Subcutaneous abdominal adipose tissue (tissue), 5 donors: Measurements from ENCODE around the gene UCP1.

Experiments
- H3K27ac ChIP-seq: one replicate; pipeline ENCODE4 v1.7.0; 2013; ENCODE audit warnings: low read depth, mild to moderate bottlenecking, inconsistent platforms, low read length, moderate library complexity
- H3K27me3 ChIP-seq, 5 donors: one replicate each; pipeline ENCODE4 v1.7.0; 2013; ENCODE audit warnings: low read length in 5 of 5, inconsistent platforms in 1 of 5; ENCODE audit not compliant: control insufficient read depth in 5 of 5, insufficient read depth in 4 of 5
- H3K36me3 ChIP-seq, 5 donors: one replicate each; pipeline ENCODE4 v1.7.0; 2013; ENCODE audit warnings: low read length in 5 of 5; ENCODE audit not compliant: control insufficient read depth in 5 of 5, insufficient read depth in 5 of 5
- H3K4me1 ChIP-seq, 5 donors: one replicate each; pipeline ENCODE4 v1.7.0; 2013; ENCODE audit warnings: low read length in 5 of 5, mild to moderate bottlenecking in 3 of 5, moderate library complexity in 1 of 5; ENCODE audit not compliant: control insufficient read depth in 5 of 5, insufficient read depth in 5 of 5
- H3K4me3 ChIP-seq, 5 donors: one replicate each; pipeline ENCODE4 v1.7.0; 2013; ENCODE audit warnings: low read length in 5 of 5, low read depth in 1 of 5
- H3K9ac ChIP-seq, 5 donors: one replicate each; pipeline ENCODE4 v1.7.0; 2013; ENCODE audit warnings: low read length in 5 of 5, mild to moderate bottlenecking in 4 of 5, moderate library complexity in 3 of 5
- H3K9me3 ChIP-seq, 5 donors: one replicate each; pipeline ENCODE4 v1.7.0; 2013; ENCODE audit warnings: low read length in 5 of 5; ENCODE audit not compliant: control insufficient read depth in 5 of 5
- donor health status: healthy.
- donor health status: healthy.
- donor health status: healthy.
- donor health status: healthy.
- donor health status: healthy.

The UCP1 gene, protein sequence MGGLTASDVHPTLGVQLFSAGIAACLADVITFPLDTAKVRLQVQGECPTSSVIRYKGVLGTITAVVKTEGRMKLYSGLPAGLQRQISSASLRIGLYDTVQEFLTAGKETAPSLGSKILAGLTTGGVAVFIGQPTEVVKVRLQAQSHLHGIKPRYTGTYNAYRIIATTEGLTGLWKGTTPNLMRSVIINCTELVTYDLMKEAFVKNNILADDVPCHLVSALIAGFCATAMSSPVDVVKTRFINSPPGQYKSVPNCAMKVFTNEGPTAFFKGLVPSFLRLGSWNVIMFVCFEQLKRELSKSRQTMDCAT

DNA sequence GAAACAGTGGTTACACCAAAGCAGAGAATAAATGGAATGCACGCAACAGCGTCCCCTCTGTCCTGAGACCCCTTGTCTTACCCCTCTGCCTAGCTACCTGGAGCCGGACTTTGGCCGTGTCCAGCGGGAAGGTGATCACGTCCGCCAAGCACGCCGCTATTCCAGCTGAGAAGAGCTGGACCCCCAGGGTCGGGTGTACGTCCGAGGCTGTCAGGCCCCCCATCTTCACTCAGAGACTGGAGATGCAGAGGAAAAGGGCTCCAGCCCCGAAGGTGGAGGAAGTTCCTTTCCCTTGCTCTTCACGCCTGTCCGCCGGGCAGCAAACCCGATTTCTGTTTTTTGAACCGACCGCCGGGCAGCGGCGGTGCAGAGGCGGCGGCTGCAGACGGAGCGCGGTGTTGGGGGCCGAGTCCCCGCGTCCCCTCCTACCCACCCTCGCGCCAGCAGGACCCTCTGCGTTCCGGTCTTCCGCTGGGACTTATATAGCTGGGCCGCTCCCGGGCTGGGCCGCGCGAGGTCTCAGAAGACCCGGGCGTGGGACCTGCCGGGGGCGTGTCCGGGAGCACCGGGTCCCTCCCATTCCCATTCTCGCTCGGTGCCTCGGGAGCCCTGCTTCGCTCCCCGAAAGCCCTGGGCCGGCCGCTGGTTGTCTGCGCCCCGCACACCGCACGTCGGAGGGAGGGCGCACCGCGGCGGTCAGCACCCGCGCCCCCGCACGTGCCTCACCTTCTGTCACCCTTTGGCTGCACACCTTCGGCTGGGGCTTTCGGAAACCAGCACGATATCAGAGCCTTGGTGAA is at the start of gene UCP1:
Gene UCP1, minus strand, starts transcription at position 455 of the 800 bp plus-strand sequence. Its CDS starts 232 bp downstream, at position 223.
- H3K4me1 ChIP-seq: peaks cover 0 to 25% (median 20%) of the 10 kb centered on the region in 5 donors
- peak within 1 kb of the TSS; percentile 55 to 67 (median 66) for H3K4me3 ChIP-seq
- H3K27me3 ChIP-seq: peaks cover 9 to 33% (median 22%) of the 10 kb centered on the region in 5 donors
- H3K9ac ChIP-seq: peak within 1 kb of the TSS in 2 of 5 donors; percentile 15 to 59
- H3K27ac ChIP-seq: no peak within 1 kb of the TSS
- H3K9me3 ChIP-seq: peaks cover 0 to 13% (median 9%) of the 10 kb centered on the region in 5 donors
- H3K36me3 ChIP-seq: no peaks in the 10 kb centered on the region

DNA sequence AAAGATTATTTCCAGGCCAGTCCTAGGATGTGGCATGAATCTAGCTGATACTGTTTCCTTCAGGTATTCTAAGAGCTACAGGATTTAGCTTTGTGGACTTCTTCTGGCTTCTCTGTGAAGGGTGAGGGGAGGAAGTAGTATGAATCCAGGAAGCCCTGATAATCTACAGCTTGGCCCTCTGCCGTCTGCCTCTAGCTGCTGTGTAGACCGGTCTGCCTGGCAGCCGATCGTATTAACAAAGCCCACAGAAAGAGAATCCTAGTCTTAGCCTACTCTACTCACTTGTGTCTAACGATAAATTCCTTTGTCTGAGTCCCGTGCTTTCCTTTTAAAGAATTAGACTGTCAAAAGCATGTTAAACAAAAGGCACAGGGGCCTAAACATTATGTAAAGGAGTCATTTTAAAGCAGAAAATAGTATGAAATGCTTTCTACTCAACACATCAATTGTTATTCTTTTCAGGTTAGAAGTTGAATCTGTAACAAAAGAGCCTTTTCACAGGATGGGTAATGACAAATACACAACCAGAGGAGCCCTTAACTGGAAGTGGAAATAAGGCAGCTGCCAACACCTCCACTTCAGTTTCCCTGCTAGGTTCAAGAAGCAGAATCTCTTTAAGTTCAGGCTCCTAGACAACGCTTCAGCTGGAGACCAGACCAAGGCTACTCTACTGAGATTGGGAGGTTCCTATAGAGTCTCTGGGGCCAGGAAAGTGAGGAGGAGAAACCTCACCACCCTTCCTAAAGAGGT is 48.9 kb upstream of the UCP1 start:
- no peaks in the 10 kb centered on the region for H3K4me1 ChIP-seq
- H3K36me3 ChIP-seq: peaks cover 7 to 15% (median 10%) of the 10 kb centered on the region in 5 donors
- H3K4me3 ChIP-seq: no peak overlapping the region

DNA sequence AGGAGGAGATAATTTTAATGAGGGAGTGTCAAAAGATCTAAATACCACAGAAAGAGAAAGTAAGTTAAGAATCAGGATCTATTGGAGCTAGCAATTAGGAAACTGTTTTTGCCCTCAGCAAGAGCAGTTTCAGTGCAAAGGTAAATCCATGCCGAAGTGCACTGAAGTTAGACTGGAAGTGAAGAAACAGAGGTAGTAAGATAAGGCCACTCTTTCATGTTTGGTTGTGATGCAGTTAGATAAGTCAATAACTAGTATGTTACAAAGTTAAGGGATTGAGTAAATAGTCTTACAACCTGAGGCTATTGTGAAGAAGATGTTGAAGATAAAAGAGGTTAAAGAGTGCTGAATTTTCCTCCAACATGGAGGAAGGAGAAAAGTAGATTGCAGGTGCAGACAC is 46.7 kb upstream of the UCP1 start:
- Histone ChIP-seq H3K9me3 (no peaks in the 10 kb centered on the region), H3K36me3 (peaks cover 0 to 11% (median 0%) of the 10 kb centered on the region in 5 donors), H3K4me1 (no peaks in the 10 kb centered on the region), H3K9ac (no peak overlapping the region), H3K27me3 (no peaks in the 10 kb centered on the region), H3K4me3 (no peak overlapping the region), H3K27ac (no peak overlapping the region)

More for the DNA sequence above, 48.9 kb upstream of the UCP1 start:
- no peak overlapping the region for H3K9ac ChIP-seq
- H3K27ac ChIP-seq: no peak overlapping the region
- H3K9me3 ChIP-seq: no peaks in the 10 kb centered on the region
- no peaks in the 10 kb centered on the region for H3K27me3 ChIP-seq

DNA sequence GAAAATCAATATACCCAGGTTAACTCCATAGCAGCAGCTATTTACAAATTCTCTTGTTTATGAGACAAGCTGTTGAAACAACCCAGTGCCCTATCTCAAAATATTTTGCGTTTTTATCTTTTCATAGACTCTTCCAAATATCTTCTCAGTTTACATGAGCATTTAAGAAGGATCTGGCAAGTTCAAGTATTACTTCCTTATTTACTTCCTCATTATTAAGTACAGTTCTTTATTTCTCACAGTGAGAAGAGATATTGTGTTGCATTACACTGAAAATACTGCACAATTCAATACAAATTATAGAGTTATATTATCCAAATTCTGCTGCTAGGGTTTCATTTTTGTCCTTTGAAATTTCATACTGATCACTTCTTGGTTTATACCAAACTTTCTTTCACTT is 43.6 kb upstream of the UCP1 start:
- Histone ChIP-seq H3K9ac (no peak overlapping the region), H3K27me3 (no peaks in the 10 kb centered on the region), H3K4me1 (peaks cover 0 to 6% (median 5%) of the 10 kb centered on the region in 5 donors), H3K36me3 (no peaks in the 10 kb centered on the region), H3K27ac (no peak overlapping the region), H3K9me3 (no peaks in the 10 kb centered on the region), H3K4me3 (no peak overlapping the region)

DNA sequence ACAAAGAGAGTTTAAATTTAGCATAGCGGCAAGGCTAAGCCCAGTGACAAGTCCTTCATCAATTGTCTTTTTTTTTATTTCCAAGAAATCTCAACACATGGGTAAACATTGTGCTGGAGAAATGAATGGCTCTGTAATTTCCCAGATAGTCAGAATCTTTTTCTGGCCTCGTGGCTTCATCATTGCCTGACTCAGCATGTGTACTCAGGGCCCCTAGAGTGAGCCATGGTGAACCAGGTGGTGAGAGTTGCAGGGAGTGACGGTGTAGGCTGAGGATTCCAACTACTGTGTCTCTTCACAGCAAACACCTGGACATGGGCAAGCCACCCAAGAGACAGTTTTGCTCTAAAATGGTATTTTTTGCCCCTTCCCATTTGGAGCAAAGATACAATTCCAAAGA is 43.1 kb upstream of the UCP1 start:
- Histone ChIP-seq H3K27ac (no peak overlapping the region), H3K36me3 (no peaks in the 10 kb centered on the region), H3K4me1 (peaks cover 0 to 6% (median 5%) of the 10 kb centered on the region in 5 donors), H3K27me3 (no peaks in the 10 kb centered on the region), H3K9ac (no peak overlapping the region), H3K9me3 (no peaks in the 10 kb centered on the region), H3K4me3 (no peak overlapping the region)

DNA sequence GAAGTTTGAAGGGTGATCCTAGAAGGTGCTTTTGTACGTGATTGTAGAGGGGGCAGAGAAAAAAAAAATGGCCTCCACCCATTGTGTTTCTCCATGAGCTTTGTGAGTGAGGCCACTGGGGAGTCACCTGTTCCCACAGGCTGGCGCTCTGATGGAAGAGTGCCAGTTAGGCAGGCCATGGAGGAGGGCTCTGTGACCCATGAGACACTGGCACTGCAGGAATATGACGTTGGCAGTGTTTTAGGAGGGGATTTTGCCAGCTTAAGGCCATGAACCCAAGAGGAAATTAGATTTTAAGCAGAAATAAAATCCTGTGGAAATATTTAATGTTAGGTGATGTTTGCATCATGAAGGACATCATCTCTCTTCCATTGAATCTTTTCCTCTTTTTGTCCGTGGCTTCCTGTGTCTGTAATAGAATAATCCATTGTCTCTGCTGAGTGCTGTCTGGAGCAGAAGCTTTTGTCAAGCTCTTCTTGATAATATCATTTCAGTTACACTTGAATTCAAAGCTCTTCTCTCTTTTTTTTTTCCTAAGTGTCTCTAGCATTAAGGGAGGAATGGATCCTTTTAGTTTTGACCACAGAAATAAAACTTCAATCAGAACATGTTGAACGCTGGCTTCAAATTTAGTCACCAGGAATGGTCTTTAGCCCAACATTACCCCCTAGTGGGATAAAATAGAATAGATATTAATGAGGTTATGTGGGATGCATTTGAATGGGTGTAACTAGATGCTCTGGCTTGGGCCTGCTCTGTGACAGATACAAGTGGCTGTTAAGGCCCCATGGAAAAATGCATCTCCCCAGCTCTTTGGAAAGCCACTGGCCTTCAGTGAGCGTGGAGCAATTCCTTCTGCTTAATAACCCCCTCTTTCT is 41.0 kb upstream of the UCP1 start:
- Histone ChIP-seq H3K4me3 (peak overlapping the region in 1 of 5 donors; percentile 6), H3K9ac (peak overlapping the region in 1 of 5 donors; percentile 17), H3K27ac (no peak overlapping the region), H3K9me3 (no peaks in the 10 kb centered on the region), H3K36me3 (no peaks in the 10 kb centered on the region), H3K27me3 (no peaks in the 10 kb centered on the region), H3K4me1 (peaks cover 0 to 6% (median 5%) of the 10 kb centered on the region in 5 donors)

DNA sequence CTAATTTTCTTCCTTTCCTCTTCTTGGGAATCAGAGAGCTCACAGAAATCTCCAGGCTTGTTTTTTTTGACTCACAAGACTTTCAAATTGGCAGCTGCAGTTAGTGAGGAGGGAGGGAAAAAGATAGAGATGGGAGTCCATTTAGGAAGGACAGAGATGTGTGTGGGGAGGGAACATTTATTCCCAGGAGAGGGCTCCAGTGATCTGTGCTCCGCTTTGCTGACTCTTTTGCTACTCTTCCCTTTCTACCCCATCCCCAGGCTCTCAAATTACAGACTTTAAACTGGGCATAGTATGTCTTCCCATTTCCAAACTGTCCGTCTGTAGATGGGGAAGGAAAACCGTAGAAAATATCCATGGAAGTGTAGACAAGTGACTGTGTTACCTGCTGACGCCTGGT is 39.1 kb upstream of the UCP1 start:
- Histone ChIP-seq H3K4me1 (peaks cover 0 to 11% (median 5%) of the 10 kb centered on the region in 5 donors), H3K27me3 (no peaks in the 10 kb centered on the region), H3K9ac (no peak overlapping the region), H3K27ac (no peak overlapping the region), H3K36me3 (no peaks in the 10 kb centered on the region), H3K9me3 (no peaks in the 10 kb centered on the region), H3K4me3 (no peak overlapping the region)

DNA sequence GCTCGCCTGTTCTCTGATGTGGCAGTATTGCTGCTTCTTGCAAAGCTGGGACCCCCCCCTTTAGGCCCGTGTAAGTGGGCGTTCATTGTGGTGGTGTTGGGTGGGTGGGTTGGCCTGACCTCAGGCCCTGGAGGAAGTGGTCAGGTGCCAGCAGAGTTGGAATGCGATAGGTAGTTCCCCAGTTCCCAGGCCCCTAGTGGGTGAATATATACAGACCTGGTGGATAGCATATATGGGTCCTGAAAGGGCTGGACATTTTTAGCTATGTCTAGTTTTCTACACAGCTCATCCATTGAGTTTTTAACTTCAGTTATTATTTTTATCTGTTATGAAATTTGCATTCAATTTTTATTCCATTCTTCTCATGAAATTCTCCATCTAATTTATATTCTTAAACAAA is 35.8 kb upstream of the UCP1 start:
- H3K27me3 ChIP-seq: no peaks in the 10 kb centered on the region
- H3K4me3 ChIP-seq: no peak overlapping the region
- peaks cover 0 to 8% (median 1%) of the 10 kb centered on the region in 5 donors for H3K4me1 ChIP-seq
- no peaks in the 10 kb centered on the region for H3K9me3 ChIP-seq
- H3K36me3 ChIP-seq: no peaks in the 10 kb centered on the region
- H3K27ac ChIP-seq: no peak overlapping the region
- no peak overlapping the region for H3K9ac ChIP-seq

DNA sequence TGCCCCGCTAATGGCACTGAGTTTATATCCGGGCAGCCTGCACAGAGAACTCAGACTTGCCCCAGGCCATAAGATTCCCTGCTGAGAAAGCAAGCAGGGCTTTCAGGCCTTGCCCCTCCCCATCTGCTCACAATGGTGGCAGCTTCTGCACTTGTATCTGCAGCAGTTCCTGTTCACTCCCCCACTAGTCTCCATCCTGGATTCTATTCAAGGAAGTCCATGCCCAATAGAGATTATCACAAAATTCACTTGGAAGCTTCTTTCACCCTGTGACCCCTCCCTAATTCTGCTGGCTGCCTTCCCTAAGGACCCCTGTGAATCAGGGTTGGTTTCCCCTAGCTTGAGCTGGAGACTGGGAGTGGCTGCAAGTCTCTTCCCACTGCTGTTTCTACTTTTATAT is 34.5 kb upstream of the UCP1 start:
- H3K9me3 ChIP-seq: no peaks in the 10 kb centered on the region
- H3K36me3 ChIP-seq: no peaks in the 10 kb centered on the region
- H3K27ac ChIP-seq: no peak overlapping the region
- H3K27me3 ChIP-seq: no peaks in the 10 kb centered on the region
- H3K4me1 ChIP-seq: peaks cover 0 to 6% (median 0%) of the 10 kb centered on the region in 5 donors
- no peak overlapping the region for H3K9ac ChIP-seq
- no peak overlapping the region for H3K4me3 ChIP-seq
